Neural progenitor cell (in vitro differentiated cells): ENCODE measurements around the gene C2orf69. TPM values are rescaled to one million over a fixed set of nuclear protein-coding genes. Genes with fewer than 3 reads are reported as not detected.

Source experiments
- DNase-seq: peaks from one replicate; pipeline ENCODE4 v3.0.0-alpha.2; 2016; ENCODE audit warnings: low spot score
- H2AFZ ChIP-seq: fragments of 200-600 bp; sonication (generic); replicated peaks from 2 replicates; pipeline ENCODE4 v1.6.1; 2016; ENCODE audit warnings: antibody characterized with exemption
- H3F3A ChIP-seq: fragments of 200-600 bp; sonication (generic); 2 replicates; pipeline ENCODE4 v1.6.1; 2016; ENCODE audit warnings: antibody characterized with exemption, low read depth
- H3K27ac ChIP-seq: fragments of 200-600 bp; sonication (generic); 2 replicates; pipeline ENCODE4 v1.5.1; 2016; ENCODE audit warnings: mild to moderate bottlenecking
- H3K27me3 ChIP-seq: fragments of 200-600 bp; sonication (generic); 2 replicates; pipeline ENCODE4 v1.6.1; 2016; ENCODE audit warnings: mild to moderate bottlenecking, moderate library complexity
- H3K36me3 ChIP-seq: fragments of 200-600 bp; sonication (generic); 2 replicates; pipeline ENCODE4 v1.5.1; 2016
- H3K4me1 ChIP-seq: fragments of 200-600 bp; sonication (generic); 2 replicates; pipeline ENCODE4 v1.6.1; 2016; ENCODE audit warnings: mixed run types
- H3K4me2 ChIP-seq: fragments of 200-600 bp; sonication (generic); 2 replicates; pipeline ENCODE4 v1.6.1; 2016
- H3K4me3 ChIP-seq: fragments of 200-600 bp; sonication (generic); 2 replicates; pipeline ENCODE4 v1.5.1; 2016
- H3K79me2 ChIP-seq: fragments of 200-600 bp; sonication (generic); 2 replicates; pipeline ENCODE4 v1.6.1; 2016; ENCODE audit warnings: low read depth
- H3K9ac ChIP-seq: fragments of 200-600 bp; sonication (generic); 2 replicates; pipeline ENCODE4 v1.6.1; 2016
- H3K9me3 ChIP-seq: fragments of 200-600 bp; sonication (generic); 2 replicates; pipeline ENCODE4 v1.5.1; 2016; ENCODE audit warnings: low read depth
- H4K20me1 ChIP-seq: fragments of 200-600 bp; sonication (generic); 2 replicates; pipeline ENCODE4 v1.6.1; 2016; ENCODE audit warnings: low read depth
- H3K27ac Mint-ChIP-seq: 3 replicates; pipeline ENCODE4 v1.8.0; 2021; ENCODE audit warnings: mixed read lengths
- H3K27me3 Mint-ChIP-seq: 2 replicates; pipeline ENCODE4 v1.8.0; 2022; ENCODE audit warnings: low read depth, mild to moderate bottlenecking, inconsistent platforms, moderate library complexity, mixed read lengths; ENCODE audit not compliant: insufficient read depth
- H3K36me3 Mint-ChIP-seq: 3 replicates; pipeline ENCODE4 v1.8.0; 2021; ENCODE audit warnings: mixed read lengths
- H3K4me1 Mint-ChIP-seq: 3 replicates; pipeline ENCODE4 v1.8.0; 2021; ENCODE audit warnings: mixed read lengths
- H3K4me3 Mint-ChIP-seq: 3 replicates; pipeline ENCODE4 v1.8.0; 2021; ENCODE audit warnings: mild to moderate bottlenecking, moderate library complexity, mixed read lengths
- H3K9me3 Mint-ChIP-seq: 3 replicates; pipeline ENCODE4 v1.8.0; 2020; ENCODE audit warnings: mixed read lengths
- EZH2 ChIP-seq: fragments of 200-600 bp; sonication (generic); IDR thresholded peaks from 2 replicates; pipeline ENCODE4 v1.6.1; 2017; ENCODE audit warnings: antibody characterized with exemption, mild to moderate bottlenecking, moderate library complexity
- EZH2phosphoT487 ChIP-seq: fragments of 200-600 bp; sonication (generic); IDR thresholded peaks from 2 replicates; pipeline ENCODE4 v1.6.1; 2017; ENCODE audit warnings: antibody characterized with exemption
- total RNA-seq: library from RNA; depleted of rRNA; stranded (reverse); fragments of >200 nt; gene quantifications from 2 replicates; pipeline ENCODE4 v1.2.3, GENCODE V29; 2015; ENCODE audit warnings: low replicate concordance
- TF ChIP-seq, protein P1 (sequence below): fragments of 200-600 bp; sonication (generic); IDR thresholded peaks from 2 replicates; pipeline ENCODE4 v1.5.1; 2017; ENCODE audit warnings: antibody characterized with exemption, mild to moderate bottlenecking

C2orf69 gene
- total RNA-seq, 1 donor from 2014 or later = 43.8 TPM

DNA sequence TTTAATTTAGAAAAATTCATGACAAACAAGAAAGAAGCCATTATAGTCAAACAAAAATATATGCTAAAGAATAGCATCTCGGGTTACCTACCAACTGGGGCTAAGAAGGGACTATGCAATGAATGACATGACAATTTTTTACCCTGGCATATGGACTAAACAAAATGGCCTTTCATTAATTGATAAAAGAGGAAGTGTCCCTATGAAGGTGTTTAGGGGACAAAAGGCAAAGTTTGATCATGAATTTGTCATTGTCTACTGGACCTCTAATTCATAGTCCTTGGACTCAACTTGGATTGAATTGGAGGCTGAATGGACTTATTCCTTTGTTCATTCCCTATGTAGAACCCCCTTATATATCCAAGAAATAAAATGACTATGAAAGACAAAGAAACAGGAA is 57.0 kb downstream of the C2orf69 start:
- Histone ChIP-seq H3K27ac (no peak overlapping the region), H3K9me3 (no peaks in the 10 kb centered on the region), H3K4me2 (no peak overlapping the region), H3K4me3 (no peak overlapping the region), H3K9ac (no peak overlapping the region), H2AFZ (no peak overlapping the region), H3K36me3 (peaks cover 21% of the 10 kb centered on the region), H3K4me1 (no peaks in the 10 kb centered on the region), H3F3A (no peaks in the 10 kb centered on the region), H3K79me2 (no peaks in the 10 kb centered on the region), H4K20me1 (no peaks in the 10 kb centered on the region), H3K27me3 (no peaks in the 10 kb centered on the region)
- TF ChIP-seq EZH2phosphoT487 = no peak
- TF ChIP-seq EZH2 = no peak
- TF ChIP-seq, protein P1, sequence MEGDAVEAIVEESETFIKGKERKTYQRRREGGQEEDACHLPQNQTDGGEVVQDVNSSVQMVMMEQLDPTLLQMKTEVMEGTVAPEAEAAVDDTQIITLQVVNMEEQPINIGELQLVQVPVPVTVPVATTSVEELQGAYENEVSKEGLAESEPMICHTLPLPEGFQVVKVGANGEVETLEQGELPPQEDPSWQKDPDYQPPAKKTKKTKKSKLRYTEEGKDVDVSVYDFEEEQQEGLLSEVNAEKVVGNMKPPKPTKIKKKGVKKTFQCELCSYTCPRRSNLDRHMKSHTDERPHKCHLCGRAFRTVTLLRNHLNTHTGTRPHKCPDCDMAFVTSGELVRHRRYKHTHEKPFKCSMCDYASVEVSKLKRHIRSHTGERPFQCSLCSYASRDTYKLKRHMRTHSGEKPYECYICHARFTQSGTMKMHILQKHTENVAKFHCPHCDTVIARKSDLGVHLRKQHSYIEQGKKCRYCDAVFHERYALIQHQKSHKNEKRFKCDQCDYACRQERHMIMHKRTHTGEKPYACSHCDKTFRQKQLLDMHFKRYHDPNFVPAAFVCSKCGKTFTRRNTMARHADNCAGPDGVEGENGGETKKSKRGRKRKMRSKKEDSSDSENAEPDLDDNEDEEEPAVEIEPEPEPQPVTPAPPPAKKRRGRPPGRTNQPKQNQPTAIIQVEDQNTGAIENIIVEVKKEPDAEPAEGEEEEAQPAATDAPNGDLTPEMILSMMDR = no peak
- no peak for DNase-seq
- no peak overlapping the region for H3K27ac Mint-ChIP-seq
- peaks cover 9% of the 10 kb centered on the region for H3K36me3 Mint-ChIP-seq
- H3K27me3 Mint-ChIP-seq = no peaks in the 10 kb centered on the region
- no peaks in the 10 kb centered on the region for H3K9me3 Mint-ChIP-seq
- no peak overlapping the region for H3K4me3 Mint-ChIP-seq
- no peaks in the 10 kb centered on the region for H3K4me1 Mint-ChIP-seq

DNA sequence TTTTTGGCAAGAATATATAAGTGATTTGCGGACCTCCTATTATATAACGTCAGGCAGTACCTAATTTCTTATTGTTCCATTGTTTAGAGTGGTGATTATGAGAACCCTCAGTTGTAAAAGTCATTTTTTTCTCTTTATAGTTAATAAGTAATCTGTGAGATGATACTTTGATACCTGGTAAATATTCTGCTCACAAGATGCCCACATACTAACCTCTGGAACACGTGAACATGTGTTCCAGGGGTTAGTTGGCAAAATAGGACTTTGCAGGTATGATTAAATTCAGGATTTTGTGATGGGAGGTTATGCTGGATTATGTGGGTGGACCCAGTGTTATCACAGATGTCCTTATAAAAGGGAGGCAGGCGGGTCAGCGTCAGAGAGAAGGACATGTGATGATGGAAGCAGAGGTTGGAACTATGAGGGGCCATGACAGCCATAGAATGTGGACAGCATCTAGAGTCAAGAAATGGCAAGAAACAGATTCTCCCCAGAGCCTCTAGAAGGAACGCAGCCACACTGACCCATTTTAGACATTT is 61.1 kb downstream of the C2orf69 start:
- H3K27ac Mint-ChIP-seq = no peak overlapping the region
- Histone ChIP-seq H3K9ac (no peak overlapping the region), H3K9me3 (no peaks in the 10 kb centered on the region), H3K27ac (no peak overlapping the region), H3K27me3 (no peaks in the 10 kb centered on the region), H3K4me2 (no peak overlapping the region), H4K20me1 (no peaks in the 10 kb centered on the region), H2AFZ (no peak overlapping the region), H3K36me3 (no peaks in the 10 kb centered on the region), H3K4me3 (no peak overlapping the region), H3K4me1 (no peaks in the 10 kb centered on the region), H3K79me2 (no peaks in the 10 kb centered on the region), H3F3A (no peaks in the 10 kb centered on the region)
- H3K9me3 Mint-ChIP-seq = no peaks in the 10 kb centered on the region
- H3K27me3 Mint-ChIP-seq = no peaks in the 10 kb centered on the region
- H3K36me3 Mint-ChIP-seq = peaks cover 2% of the 10 kb centered on the region
- H3K4me3 Mint-ChIP-seq = no peak overlapping the region
- no peaks in the 10 kb centered on the region for H3K4me1 Mint-ChIP-seq
- DNase-seq = no peak
- TF ChIP-seq, protein P1 = no peak
- TF ChIP-seq EZH2phosphoT487 (no peak), EZH2 (no peak)

DNA sequence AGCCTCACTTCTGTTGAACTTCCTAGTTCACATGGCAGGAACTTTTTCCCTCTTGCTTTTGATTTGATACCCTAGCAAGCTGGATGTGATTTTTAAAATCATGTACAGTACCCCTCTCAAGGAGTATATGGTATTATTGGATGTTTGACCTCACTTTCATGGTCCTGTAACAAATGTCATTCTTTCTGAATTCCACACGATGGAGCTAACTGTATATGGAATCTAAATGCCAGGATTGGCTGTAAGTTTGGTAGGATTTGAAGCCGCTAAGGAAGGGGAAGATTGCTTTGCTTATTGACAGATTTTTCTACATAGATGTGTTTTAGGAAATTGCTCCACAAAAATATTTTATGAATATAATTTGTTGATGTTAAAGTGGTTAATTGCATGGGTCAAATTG is 62.6 kb downstream of the C2orf69 start:
- no peak overlapping the region for H3K9ac ChIP-seq
- no peak overlapping the region for H3K27ac ChIP-seq
- DNase-seq = peak; percentile 48
- peaks cover 7% of the 10 kb centered on the region for H3K4me1 Mint-ChIP-seq
- H3K4me3 ChIP-seq = no peak overlapping the region
- no peak overlapping the region for H3K4me3 Mint-ChIP-seq
- H3K4me1 ChIP-seq = no peaks in the 10 kb centered on the region
- no peaks in the 10 kb centered on the region for H3K36me3 Mint-ChIP-seq
- H3K27me3 Mint-ChIP-seq = no peaks in the 10 kb centered on the region
- H3F3A ChIP-seq = no peaks in the 10 kb centered on the region
- H3K9me3 Mint-ChIP-seq = no peaks in the 10 kb centered on the region
- no peak overlapping the region for H3K27ac Mint-ChIP-seq
- no peaks in the 10 kb centered on the region for H3K79me2 ChIP-seq
- H2AFZ ChIP-seq = no peak overlapping the region
- no peaks in the 10 kb centered on the region for H3K36me3 ChIP-seq
- H4K20me1 ChIP-seq = no peaks in the 10 kb centered on the region
- TF ChIP-seq, protein P1 = peak; percentile 75
- TF ChIP-seq EZH2 = no peak
- no peak for TF ChIP-seq EZH2phosphoT487
- H3K27me3 ChIP-seq = no peaks in the 10 kb centered on the region
- H3K9me3 ChIP-seq = no peaks in the 10 kb centered on the region
- no peak overlapping the region for H3K4me2 ChIP-seq
